ENCODE results near the gene PIK3CB. TPM values are rescaled to one million over a fixed set of nuclear protein-coding genes. Genes with fewer than 3 reads are reported as not detected.

The PIK3CB gene
- total RNA-seq, 1 experiment from 2014 or later = 16.4 TPM

GRCh38 chr3:138782755-138783154, 52.0 kb downstream of the PIK3CB start:
- no peaks in the 10 kb centered on the region for H3K4me1 ChIP-seq (ENCODE audit: insufficient read depth, low read length, poor library complexity, severe bottlenecking)
- POLR2A ChIA-PET (ENCODE audit: low non-redundant PET) = no interaction called here
- no TSS peak for BruUV-seq (replicated peaks)
- H3K36me3 ChIP-seq (ENCODE audit: insufficient read depth, low read length, poor library complexity, severe bottlenecking) = no peaks in the 10 kb centered on the region
- intact Hi-C loops (cut with micrococcal nuclease; ENCODE audit: unreplicated experiment) = no loop called here
- no peak overlapping the region for H3K27ac ChIP-seq (ENCODE audit: low read depth, low read length, poor library complexity, severe bottlenecking)
- no peaks in the 10 kb centered on the region for H3K9me3 ChIP-seq (ENCODE audit: low read depth, low read length, poor library complexity, severe bottlenecking)
- TF ChIP-seq CTCF (conservative IDR thresholded peaks at IDR 0.05; ENCODE audit: low read depth, low read length) (no peak), EZH2 (IDR thresholded peaks at IDR 0.05; ENCODE audit: borderline replicate concordance, low read depth, low read length, poor library complexity, severe bottlenecking) (no peak)
- no peak overlapping the region for H3K4me3 ChIP-seq (ENCODE audit: low read depth, low read length, poor library complexity, severe bottlenecking)
- CTCF ChIA-PET = no interaction called here
- no peaks in the 10 kb centered on the region for H3K27me3 ChIP-seq (replicated peaks; ENCODE audit: insufficient read depth, low read depth, low read length, poor library complexity)
- no peak for DNase-seq (ENCODE audit: low spot score)

DNA sequence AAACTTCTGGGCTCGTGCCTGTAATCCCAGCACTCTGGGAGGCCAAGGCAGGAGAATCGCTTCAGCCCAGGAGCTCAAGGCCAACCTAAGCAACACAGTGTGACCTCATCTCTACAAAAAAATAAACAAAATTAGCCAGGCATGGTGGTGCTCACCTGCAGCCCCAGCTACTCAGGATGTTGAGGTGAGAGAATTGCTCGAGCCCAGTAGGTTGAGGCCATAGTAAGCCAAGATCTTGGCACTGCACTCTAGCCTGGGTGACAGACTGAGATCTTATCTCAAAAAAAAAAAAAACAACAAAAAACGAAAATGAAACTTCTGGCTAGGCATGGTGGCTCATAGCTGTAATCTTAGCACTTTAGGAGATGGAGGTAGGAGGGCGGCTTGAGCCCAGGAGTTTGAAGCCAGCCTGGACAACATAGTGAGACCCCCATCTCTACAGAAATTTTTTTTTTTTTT, 53.7 kb downstream of the PIK3CB start:
- H3K4me1 ChIP-seq (ENCODE audit: insufficient read depth, low read length, poor library complexity, severe bottlenecking) = no peaks in the 10 kb centered on the region
- CTCF ChIA-PET = no interaction called here
- no peak for DNase-seq (ENCODE audit: low spot score)
- intact Hi-C loops (cut with micrococcal nuclease; ENCODE audit: unreplicated experiment) = no loop called here
- no peaks in the 10 kb centered on the region for H3K9me3 ChIP-seq (ENCODE audit: low read depth, low read length, poor library complexity, severe bottlenecking)
- H3K4me3 ChIP-seq (ENCODE audit: low read depth, low read length, poor library complexity, severe bottlenecking) = no peak overlapping the region
- BruUV-seq (replicated peaks) = no TSS peak
- H3K36me3 ChIP-seq (ENCODE audit: insufficient read depth, low read length, poor library complexity, severe bottlenecking) = no peaks in the 10 kb centered on the region
- no peaks in the 10 kb centered on the region for H3K27me3 ChIP-seq (replicated peaks; ENCODE audit: insufficient read depth, low read depth, low read length, poor library complexity)
- TF ChIP-seq EZH2 (IDR thresholded peaks at IDR 0.05; ENCODE audit: borderline replicate concordance, low read depth, low read length, poor library complexity, severe bottlenecking) = no peak
- no peak for TF ChIP-seq CTCF (conservative IDR thresholded peaks at IDR 0.05; ENCODE audit: low read depth, low read length)
- no peak overlapping the region for H3K27ac ChIP-seq (ENCODE audit: low read depth, low read length, poor library complexity, severe bottlenecking)
- POLR2A ChIA-PET (ENCODE audit: low non-redundant PET) = no interaction called here

DNA sequence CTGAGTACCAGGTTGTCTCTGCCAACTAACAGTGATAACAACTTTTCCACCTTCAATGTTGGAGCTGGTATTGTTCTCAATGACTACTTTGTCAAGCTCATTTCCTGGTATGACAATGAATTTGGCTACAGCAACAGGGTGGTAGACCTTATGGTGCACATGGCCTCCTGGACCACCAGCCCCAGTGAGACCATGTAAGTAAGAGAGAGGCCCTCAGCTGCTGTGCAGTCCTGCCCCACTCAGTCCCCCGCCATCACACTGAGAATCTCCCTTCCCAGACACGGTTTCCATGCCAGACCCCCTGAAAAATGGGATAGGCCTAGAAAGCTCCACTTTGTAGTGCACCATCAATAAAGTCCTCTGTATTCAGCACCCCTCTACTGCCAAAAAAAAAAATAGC, 56.1 kb downstream of the PIK3CB start:
- no TSS peak for BruUV-seq (replicated peaks)
- POLR2A ChIA-PET (ENCODE audit: low non-redundant PET) = no interaction called here
- H3K36me3 ChIP-seq (ENCODE audit: insufficient read depth, low read length, poor library complexity, severe bottlenecking) = no peaks in the 10 kb centered on the region

More for the DNA sequence above, 56.1 kb downstream of the PIK3CB start:
- no peak for DNase-seq (ENCODE audit: low spot score)
- TF ChIP-seq EZH2 (IDR thresholded peaks at IDR 0.05; ENCODE audit: borderline replicate concordance, low read depth, low read length, poor library complexity, severe bottlenecking) = no peak
- TF ChIP-seq CTCF (conservative IDR thresholded peaks at IDR 0.05; ENCODE audit: low read depth, low read length) = no peak
- Histone ChIP-seq H3K4me3 (ENCODE audit: low read depth, low read length, poor library complexity, severe bottlenecking) (no peak overlapping the region), H3K27ac (ENCODE audit: low read depth, low read length, poor library complexity, severe bottlenecking) (no peak overlapping the region), H3K9me3 (ENCODE audit: low read depth, low read length, poor library complexity, severe bottlenecking) (no peaks in the 10 kb centered on the region), H3K4me1 (ENCODE audit: insufficient read depth, low read length, poor library complexity, severe bottlenecking) (peaks cover 22% of the 10 kb centered on the region), H3K27me3 (replicated peaks; ENCODE audit: insufficient read depth, low read depth, low read length, poor library complexity) (no peaks in the 10 kb centered on the region)
- intact Hi-C loops (cut with micrococcal nuclease; ENCODE audit: unreplicated experiment) = no loop called here
- CTCF ChIA-PET = no interaction called here

Data from A673 (cell line).